ENCODE results near the gene GAL3ST1.
"Not testable (repeated sequence)": the region's sequence is repeated elsewhere in the genome, so short reads cannot be mapped to it uniquely, and the experiment has no call there.

The GAL3ST1 gene

DNA sequence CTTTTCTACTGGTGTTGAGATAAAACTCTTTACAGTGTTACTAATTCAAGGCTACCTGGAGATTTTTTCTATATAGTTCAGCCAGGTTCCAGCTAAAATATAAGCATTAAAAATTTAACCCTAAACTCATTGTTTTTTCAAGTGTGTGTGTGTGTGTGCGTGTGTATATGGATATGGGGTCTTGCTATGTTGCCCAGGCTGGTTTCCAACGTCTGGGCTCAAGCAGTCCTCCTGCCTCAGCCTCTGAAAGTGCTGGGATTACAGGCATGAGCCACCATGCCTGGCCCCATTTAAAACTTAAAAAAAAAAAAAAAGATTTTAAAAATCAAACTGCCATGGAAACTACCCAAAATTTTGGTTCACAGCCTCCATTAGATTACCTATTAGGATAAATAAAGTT, 21.7 kb upstream of the GAL3ST1 start:
- no peak for DNase-seq

GRCh38 chr22:30592360-30592713, 17.9 kb upstream of the GAL3ST1 start:
- DNase-seq = not testable (repeated sequence)

DNA sequence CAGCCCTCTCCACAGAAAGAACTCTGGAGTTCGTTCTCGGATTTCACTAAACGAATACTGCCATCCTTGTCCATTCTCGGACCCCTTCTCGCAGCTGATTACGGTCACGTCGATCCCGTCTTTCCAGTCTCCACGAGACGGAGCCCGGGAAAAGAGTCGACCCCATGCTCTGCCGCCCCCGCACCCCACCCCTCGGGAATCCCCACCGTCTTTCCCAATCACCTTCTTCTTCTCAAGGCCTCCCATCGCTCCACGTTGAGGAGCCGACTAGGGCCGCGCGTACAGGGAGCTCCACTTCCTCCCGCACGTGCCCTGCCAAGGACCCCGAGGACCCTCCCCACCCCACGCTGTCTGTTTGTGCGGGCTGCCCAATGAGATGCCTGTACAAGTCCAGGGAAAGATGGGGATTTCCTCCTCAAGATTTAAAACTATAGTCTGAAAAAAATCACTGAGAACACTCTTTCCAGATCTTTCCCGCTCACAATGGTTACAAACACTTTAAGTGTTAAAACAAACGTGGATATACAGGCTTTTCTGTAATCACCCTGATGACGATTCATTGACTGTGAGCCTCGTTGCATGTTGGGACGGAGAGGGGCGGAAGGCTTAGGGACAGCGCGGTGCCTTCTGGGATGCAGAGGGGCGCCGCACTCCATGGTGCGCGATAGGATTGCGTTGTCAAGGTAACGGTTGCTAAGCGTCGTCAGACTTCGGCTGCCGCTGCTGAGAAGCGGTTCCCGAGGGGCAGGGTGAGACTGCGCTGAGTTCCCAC, 17.3 kb upstream of the GAL3ST1 start, which contains the start of gene PES1:
Gene PES1, minus strand, starts transcription at position 323 of the 772 bp plus-strand sequence. Its CDS starts 77 bp downstream, at position 246.
- peak; percentile 94 for DNase-seq

- DNase-seq = no peak
Observed at GRCh38 chr22:30591191-30591587, 16.7 kb upstream of the GAL3ST1 start.

GRCh38 chr22:30586414-30586813, 11.9 kb upstream of the GAL3ST1 start:
- no peak for DNase-seq

GRCh38 chr22:30584441-30584840, 10.0 kb upstream of the GAL3ST1 start:
- DNase-seq = no peak

- no peak for DNase-seq
Observed at GRCh38 chr22:30582788-30583545, 8.5 kb upstream of the GAL3ST1 start.

DNA sequence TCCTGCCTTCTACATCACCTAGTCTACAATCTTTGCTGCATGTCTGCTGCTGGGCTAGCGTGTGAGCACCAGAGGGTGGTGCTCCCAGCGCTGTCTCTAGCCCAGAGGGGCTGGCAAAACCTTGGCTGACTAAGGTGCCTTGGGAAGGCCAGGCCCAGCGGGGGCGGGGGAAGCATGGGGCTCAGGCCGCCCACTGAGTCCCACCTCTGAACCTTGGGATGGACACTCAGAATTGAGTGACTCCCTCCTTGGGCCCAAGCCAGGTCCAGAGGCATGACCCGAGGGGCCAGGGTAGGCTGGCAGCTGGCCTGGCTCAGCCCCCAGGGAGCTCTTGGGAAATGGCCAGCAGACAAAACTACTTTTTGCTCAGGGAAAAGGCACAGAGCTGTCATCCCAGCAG, 7.6 kb upstream of the GAL3ST1 start:
- no peak for DNase-seq

DNA sequence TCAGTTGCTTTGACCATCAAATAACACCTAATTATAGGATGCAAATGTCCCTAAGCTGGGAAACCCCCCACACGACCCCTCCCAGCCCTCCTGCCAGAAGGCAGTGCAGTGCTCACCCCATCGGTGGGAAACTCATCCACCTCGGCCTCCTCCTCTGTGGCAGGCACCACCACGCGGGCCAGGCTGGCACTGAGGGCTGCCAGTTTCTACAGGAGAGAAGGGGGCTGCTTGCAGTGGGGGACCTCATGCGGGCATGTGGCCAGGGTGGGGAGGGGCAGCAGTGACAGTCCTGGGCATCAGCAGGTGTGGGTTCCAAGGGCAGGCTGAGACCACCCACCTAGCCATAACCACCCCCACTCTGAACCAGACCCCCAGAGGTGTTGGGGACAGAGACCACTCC, 6.4 kb upstream of the GAL3ST1 start:
- no peak for DNase-seq

- no peak for DNase-seq
Observed at GRCh38 chr22:30578481-30578880, 4.0 kb upstream of the GAL3ST1 start.

GRCh38 chr22:30575859-30576258, 1.4 kb upstream of the GAL3ST1 start:
- no peak for DNase-seq

- no peak for DNase-seq
Observed at GRCh38 chr22:30574997-30575671, 669 bp upstream of the GAL3ST1 start.

- DNase-seq = no peak
Observed at GRCh38 chr22:30573594-30574094, 821 bp downstream of the GAL3ST1 start.

DNA sequence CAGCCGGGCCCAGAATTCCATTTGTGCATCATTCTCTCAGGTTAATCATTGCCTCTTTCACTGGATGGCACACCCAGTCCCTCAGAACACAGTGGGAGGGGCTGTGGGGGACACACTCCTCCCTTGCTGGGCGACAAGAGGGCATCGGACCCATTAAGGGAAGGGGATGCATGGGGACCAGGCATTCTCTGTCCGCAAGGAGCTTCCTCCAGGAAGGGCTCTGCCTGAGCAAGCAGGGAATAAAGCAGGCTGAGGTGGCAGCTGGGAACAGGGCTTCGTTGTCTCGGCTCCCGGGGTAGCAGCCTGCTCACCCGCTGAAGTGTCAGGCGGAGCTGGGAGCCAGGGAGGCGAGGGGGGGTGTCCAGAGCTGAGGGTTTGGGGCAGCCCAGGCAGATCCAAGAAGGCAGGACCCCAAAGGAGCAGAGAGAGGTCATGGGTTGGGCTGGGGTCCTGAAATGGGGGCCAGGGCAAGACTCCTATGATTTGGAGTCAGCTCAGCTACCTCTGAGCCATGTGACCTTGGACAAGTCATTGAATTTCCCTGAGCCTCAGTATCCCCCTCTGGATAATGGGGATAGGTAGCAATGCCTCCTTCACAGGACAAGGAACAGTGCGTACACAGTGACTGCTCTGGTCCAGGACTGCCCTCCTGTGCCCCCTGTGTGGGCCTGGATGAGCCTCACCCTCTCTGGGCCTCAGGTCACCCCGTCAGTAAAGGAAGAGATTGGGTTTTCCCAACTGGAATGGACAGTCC, 1.4 kb downstream of the GAL3ST1 start:
- DNase-seq = no peak

DNA sequence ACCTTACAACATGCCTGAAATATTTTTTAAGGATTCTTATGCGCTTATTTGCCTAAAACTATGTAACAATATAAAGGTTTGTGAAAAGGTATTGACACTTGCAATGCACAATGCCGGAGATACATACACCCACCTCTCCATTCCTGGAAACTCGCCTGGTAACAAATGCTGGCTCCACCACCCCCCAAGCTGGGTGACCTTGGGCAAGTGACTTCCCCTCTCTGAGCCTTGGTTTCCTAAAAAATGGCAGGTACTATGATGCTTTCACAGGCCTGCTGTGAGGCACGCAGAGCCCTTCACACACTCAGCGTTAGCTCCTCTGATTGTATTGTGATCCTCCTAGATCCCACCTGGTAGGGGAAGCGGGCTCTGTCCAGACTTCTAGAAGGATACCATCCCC, 2.3 kb downstream of the GAL3ST1 start:
- no peak for DNase-seq

GRCh38 chr22:30569674-30570202, 4.7 kb downstream of the GAL3ST1 start:
- DNase-seq = no peak

GRCh38 chr22:30568137-30568805, 6.2 kb downstream of the GAL3ST1 start:
- no peak for DNase-seq

- DNase-seq = not testable (repeated sequence)
Observed at GRCh38 chr22:30567277-30567676, 7.2 kb downstream of the GAL3ST1 start.

GRCh38 chr22:30566125-30566524, 8.3 kb downstream of the GAL3ST1 start:
- DNase-seq = no peak

DNA sequence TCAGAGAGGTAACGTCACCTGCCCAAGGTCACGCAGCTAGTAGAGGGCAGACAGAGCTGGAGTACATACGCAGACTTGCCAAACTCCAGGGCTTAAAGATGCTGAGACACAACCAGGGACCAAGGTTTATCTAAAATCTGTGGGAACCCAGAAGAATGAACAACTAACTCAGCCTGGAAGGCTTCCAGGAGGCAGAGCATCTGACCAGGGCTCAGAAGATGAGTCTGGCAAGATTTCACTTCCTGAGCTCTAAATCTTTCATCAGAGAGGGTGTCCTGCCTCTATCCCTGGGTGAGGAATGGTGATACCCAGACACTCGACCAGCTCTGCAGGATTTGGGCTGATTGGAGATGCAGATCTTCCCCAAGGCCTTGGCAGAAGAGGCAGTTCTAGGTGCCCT, 9.1 kb downstream of the GAL3ST1 start:
- no peak for DNase-seq

- DNase-seq = no peak
Observed at GRCh38 chr22:30564761-30565119, 9.7 kb downstream of the GAL3ST1 start.
